Measurements from ENCODE around the gene NMNAT2. TPM values are rescaled to one million over a fixed set of nuclear protein-coding genes. Genes with fewer than 3 reads are reported as not detected.

Gene NMNAT2
- total and polyA plus RNA-seq, 2 of the 13 experiments (the other 11 are each of a cell fraction or from before 2014, with no cell fraction given) = not detected

DNA sequence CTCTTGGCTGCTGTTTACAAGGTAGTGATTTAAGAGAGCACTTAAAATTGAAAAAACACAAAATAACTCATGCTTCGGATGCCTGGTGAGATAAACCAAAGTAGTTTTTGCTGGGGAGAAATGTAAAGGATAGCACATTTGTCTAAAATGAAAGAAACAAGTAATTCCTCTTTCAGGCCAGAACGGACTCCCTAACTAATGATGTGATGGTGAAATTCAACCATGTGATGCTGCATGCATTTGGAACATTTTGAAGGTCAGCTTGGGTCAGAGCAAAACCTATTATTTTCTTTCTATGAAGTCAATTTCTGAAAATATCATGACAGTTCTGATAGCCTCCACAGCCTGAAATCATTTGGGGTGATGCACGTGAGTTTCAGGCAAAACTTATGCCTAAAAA, 27.6 kb downstream of the NMNAT2 start:
- POLR2A ChIA-PET = no interaction called here
- Histone ChIP-seq H3K79me2 (ENCODE audit: insufficient read depth, low read length) (no peaks in the 10 kb centered on the region), H4K20me1 (ENCODE audit: insufficient read depth, low read length) (no peaks in the 10 kb centered on the region), H2AFZ (ENCODE audit: low read length) (no peak overlapping the region), H3K27me3 (ENCODE audit: control insufficient read depth in 1 of 2, insufficient read depth in 2 of 2, low read length in 2 of 2) (no peaks in the 10 kb centered on the region), H3K4me2 (ENCODE audit: low read depth, low read length) (no peak overlapping the region), H3K4me3 (replicated peaks in 1 of 3; ENCODE audit: insufficient read depth in 1 of 3, low read depth in 2 of 3, low read length in 3 of 3) (no peak overlapping the region), H3K9ac (ENCODE audit: insufficient read depth, low read depth, low read length) (no peak overlapping the region), H3K36me3 (replicated peaks in 1 of 2; ENCODE audit: control insufficient read depth in 1 of 2, insufficient read depth in 2 of 2, low read length in 2 of 2) (no peaks in the 10 kb centered on the region), H3K4me1 (ENCODE audit: insufficient read depth, low read length) (no peaks in the 10 kb centered on the region), H3K9me3 (ENCODE audit: low read length) (no peaks in the 10 kb centered on the region), H3K27ac (ENCODE audit: extremely low read length, insufficient read depth, low read length) (no peak overlapping the region)
- BruUV-seq (replicated peaks) = no TSS peak
- 13% methylated on average over 3 of the region's 3 CpGs for WGBS (ENCODE audit: low lambda C conversion rate)
- intact Hi-C loops (cut with micrococcal nuclease; ENCODE audit: unreplicated experiment) (no loop called here), in situ Hi-C loops (cut with HindIII; ENCODE audit: extremely low pct_ligation_motif_present, low pct_unique_long_range_greater_than_20kb) (no loop called here)
- no peak for FAIRE-seq
- CTCF ChIA-PET (ENCODE audit: low intra/inter-chr PET ratio, low total read pairs) = no interaction called here
- no peak for DNase-seq (ENCODE audit: low spot score)
- TF ChIP-seq, protein P1, sequence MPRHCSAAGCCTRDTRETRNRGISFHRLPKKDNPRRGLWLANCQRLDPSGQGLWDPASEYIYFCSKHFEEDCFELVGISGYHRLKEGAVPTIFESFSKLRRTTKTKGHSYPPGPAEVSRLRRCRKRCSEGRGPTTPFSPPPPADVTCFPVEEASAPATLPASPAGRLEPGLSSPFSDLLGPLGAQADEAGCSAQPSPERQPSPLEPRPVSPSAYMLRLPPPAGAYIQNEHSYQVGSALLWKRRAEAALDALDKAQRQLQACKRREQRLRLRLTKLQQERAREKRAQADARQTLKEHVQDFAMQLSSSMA (CRISPR knock-in tag; IDR thresholded peaks at IDR 0.05) = no peak
- TF ChIP-seq, protein P2, sequence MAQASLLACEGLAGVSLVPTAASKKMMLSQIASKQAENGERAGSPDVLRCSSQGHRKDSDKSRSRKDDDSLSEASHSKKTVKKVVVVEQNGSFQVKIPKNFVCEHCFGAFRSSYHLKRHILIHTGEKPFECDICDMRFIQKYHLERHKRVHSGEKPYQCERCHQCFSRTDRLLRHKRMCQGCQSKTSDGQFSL (CRISPR knock-in tag; IDR thresholded peaks at IDR 0.05) = no peak
- TF ChIP-seq ZSCAN30 (CRISPR knock-in tag; IDR thresholded peaks at IDR 0.05) (no peak), FOXO1 (CRISPR knock-in tag; IDR thresholded peaks at IDR 0.05) (no peak), MATR3 (CRISPR knock-in tag; IDR thresholded peaks at IDR 0.05) (no peak), ZNF549 (CRISPR knock-in tag; IDR thresholded peaks at IDR 0.05) (no peak), ZNF776 (CRISPR knock-in tag; IDR thresholded peaks at IDR 0.05) (no peak), EZH2 (conservative IDR thresholded peaks at IDR 0.05; ENCODE audit: low read depth, low read length) (no peak), CBX5 (CRISPR knock-in tag; IDR thresholded peaks at IDR 0.05; ENCODE audit: borderline replicate concordance) (no peak), CEBPB (IDR thresholded peaks at IDR 0.05; ENCODE audit: borderline replicate concordance, low read depth, low read length) (no peak), CREM (IDR thresholded peaks at IDR 0.05) (no peak), CREM (CRISPR knock-in tag; IDR thresholded peaks at IDR 0.05) (no peak), PHF20 (CRISPR knock-in tag; IDR thresholded peaks at IDR 0.05) (no peak), MEIS1 (CRISPR knock-in tag; IDR thresholded peaks at IDR 0.05; ENCODE audit: borderline replicate concordance) (no peak), GZF1 (CRISPR knock-in tag; IDR thresholded peaks at IDR 0.05) (no peak), SNRNP70 (IDR thresholded peaks at IDR 0.05; ENCODE audit: low read depth, low read length) (no peak), NBN (conservative IDR thresholded peaks at IDR 0.05) (no peak)
- TF ChIP-seq, protein P3, sequence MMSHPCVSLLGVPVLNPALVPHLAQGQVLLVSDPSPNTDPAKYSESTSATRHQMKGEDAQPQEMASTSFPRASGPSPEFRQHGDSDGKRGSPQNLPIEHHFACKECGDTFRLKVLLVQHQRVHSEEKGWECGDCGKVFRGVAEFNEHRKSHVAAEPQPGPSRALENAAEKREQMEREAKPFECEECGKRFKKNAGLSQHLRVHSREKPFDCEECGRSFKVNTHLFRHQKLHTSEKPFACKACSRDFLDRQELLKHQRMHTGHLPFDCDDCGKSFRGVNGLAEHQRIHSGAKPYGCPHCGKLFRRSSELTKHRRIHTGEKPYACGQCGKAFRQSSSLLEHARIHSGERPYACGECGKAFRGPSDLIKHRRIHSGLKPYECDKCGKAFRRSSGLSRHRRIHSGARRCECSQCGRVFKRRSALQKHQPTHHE (CRISPR knock-in tag; IDR thresholded peaks at IDR 0.05; ENCODE audit: borderline replicate concordance) = no peak
- TF ChIP-seq, protein P4, sequence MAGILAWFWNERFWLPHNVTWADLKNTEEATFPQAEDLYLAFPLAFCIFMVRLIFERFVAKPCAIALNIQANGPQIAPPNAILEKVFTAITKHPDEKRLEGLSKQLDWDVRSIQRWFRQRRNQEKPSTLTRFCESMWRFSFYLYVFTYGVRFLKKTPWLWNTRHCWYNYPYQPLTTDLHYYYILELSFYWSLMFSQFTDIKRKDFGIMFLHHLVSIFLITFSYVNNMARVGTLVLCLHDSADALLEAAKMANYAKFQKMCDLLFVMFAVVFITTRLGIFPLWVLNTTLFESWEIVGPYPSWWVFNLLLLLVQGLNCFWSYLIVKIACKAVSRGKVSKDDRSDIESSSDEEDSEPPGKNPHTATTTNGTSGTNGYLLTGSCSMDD (CRISPR knock-in tag; IDR thresholded peaks at IDR 0.05) = no peak
- TF ChIP-seq, protein P5, sequence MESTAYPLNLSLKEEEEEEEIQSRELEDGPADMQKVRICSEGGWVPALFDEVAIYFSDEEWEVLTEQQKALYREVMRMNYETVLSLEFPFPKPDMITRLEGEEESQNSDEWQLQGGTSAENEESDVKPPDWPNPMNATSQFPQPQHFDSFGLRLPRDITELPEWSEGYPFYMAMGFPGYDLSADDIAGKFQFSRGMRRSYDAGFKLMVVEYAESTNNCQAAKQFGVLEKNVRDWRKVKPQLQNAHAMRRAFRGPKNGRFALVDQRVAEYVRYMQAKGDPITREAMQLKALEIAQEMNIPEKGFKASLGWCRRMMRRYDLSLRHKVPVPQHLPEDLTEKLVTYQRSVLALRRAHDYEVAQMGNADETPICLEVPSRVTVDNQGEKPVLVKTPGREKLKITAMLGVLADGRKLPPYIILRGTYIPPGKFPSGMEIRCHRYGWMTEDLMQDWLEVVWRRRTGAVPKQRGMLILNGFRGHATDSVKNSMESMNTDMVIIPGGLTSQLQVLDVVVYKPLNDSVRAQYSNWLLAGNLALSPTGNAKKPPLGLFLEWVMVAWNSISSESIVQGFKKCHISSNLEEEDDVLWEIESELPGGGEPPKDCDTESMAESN (CRISPR knock-in tag; conservative IDR thresholded peaks at IDR 0.05) = no peak
- TF ChIP-seq, protein P6, sequence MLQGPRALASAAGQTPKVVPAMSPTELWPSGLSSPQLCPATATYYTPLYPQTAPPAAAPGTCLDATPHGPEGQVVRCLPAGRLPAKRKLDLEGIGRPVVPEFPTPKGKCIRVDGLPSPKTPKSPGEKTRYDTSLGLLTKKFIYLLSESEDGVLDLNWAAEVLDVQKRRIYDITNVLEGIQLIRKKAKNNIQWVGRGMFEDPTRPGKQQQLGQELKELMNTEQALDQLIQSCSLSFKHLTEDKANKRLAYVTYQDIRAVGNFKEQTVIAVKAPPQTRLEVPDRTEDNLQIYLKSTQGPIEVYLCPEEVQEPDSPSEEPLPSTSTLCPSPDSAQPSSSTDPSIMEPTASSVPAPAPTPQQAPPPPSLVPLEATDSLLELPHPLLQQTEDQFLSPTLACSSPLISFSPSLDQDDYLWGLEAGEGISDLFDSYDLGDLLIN (CRISPR knock-in tag; IDR thresholded peaks at IDR 0.05; ENCODE audit: borderline replicate concordance) = no peak
- no peak for ATAC-seq

All from HepG2 (cell line).